GM12872 (cell line): ENCODE results near the gene APOL3.

Experiments used
- TF ChIP-seq, protein P1 (sequence below): IDR thresholded peaks from 3 replicates; pipeline ENCODE4 v1.5.1; 2011; ENCODE audit warnings: low read depth, mild to moderate bottlenecking, low read length, moderate library complexity; ENCODE audit not compliant: insufficient read depth

The APOL3 gene

DNA sequence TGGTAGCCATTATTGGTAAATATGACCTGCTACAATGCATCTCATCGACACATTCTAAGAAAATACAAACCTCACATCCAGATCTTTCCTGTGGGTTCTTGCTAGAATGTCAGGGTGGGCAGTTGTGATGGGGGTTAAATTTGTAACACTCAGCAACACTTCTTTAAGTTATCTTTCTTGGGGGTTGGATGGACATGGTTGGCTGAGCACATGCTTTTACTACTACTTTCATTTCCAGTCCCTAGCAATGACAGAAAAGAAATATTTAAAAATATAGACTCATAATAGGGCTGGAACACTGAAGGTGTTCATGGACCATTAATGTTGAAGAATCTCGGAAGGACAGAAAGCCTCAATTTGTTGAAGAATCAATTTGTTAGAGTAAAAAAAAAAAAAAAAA is 57.6 kb downstream of the APOL3 start:
- TF ChIP-seq, protein P1, sequence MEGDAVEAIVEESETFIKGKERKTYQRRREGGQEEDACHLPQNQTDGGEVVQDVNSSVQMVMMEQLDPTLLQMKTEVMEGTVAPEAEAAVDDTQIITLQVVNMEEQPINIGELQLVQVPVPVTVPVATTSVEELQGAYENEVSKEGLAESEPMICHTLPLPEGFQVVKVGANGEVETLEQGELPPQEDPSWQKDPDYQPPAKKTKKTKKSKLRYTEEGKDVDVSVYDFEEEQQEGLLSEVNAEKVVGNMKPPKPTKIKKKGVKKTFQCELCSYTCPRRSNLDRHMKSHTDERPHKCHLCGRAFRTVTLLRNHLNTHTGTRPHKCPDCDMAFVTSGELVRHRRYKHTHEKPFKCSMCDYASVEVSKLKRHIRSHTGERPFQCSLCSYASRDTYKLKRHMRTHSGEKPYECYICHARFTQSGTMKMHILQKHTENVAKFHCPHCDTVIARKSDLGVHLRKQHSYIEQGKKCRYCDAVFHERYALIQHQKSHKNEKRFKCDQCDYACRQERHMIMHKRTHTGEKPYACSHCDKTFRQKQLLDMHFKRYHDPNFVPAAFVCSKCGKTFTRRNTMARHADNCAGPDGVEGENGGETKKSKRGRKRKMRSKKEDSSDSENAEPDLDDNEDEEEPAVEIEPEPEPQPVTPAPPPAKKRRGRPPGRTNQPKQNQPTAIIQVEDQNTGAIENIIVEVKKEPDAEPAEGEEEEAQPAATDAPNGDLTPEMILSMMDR = no peak

DNA sequence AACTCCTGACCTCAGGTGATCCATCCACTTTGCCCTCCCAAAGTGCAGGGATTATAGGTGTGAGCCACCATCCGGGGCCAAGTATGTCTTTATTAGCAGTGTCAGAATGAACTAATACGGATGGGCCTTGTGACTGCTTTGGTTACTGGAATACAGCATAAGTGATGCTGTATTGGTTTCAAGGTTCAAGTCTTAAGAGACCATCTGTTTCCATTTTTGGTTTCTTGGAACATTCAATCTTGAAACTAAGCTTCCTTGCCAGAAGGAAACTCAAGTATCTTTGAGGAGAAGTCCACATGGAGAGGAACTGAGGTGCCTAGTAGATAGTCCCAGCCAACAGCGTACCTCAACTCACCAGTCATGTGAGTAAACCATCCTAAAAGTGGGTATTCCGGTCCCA is 58.8 kb downstream of the APOL3 start:
- TF ChIP-seq, protein P1 = no peak

DNA sequence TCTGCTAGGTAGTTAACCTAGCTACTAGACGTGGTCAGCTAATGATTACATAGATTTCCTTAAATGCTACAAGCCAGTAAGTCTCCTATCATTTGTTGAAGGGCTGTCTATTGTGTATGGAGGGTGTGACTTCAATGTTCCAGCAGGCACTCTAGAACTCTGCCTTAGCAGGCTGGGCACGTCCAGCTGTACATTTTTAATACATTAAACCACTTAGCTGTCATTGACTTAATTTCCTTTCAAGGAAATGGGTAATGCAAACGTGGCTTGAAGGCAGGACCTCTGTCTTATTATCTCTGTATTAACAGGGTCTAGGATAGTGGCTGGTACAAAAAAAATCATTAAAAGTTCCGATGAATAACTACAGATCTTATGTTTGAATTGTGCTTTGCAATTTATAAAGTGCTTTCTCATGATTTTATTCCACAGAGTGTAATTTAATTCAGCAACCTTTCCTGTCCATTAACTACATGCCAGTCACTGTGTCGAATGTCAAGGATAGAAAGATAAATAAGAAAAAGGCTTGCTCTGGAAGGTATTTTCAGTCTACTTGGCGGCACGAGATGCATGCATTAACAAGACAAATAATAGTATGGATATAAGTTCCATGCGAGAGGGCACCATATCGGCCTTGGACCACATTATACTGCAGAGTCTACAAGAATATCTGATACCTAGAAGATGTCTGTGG is 60.3 kb downstream of the APOL3 start:
- TF ChIP-seq, protein P1 = no peak

DNA sequence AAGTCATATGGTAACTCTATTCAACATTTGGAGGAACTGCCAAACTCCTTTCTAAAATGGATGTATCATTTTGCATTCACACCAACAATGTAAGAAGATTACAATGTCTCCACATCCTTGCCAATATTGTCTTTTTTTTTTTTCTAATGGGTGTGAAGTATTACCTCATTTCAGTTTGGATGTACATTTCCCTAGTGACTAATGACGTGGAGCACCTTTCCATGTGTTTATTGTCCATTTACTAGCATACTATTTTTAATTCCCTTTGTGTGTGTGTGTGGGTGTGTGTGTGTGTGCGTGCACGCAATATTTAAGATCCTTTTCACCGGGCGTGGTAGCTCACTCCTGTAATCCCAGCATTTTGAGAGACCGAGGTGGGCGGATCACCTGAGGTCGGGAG is 62.7 kb downstream of the APOL3 start:
- TF ChIP-seq, protein P1 = no peak
